HepG2 (cell line): ENCODE data around the gene SKIC2. TPM values are rescaled to one million over a fixed set of nuclear protein-coding genes. Genes with fewer than 3 reads are reported as not detected.

Experiments
- CCDC6 ChIP-seq: sonication (generic); formaldehyde crosslinking; IDR thresholded peaks from 2 replicates; pipeline ENCODE4 v1.8.1; 2022; ENCODE audit warnings: mild to moderate bottlenecking, missing genetic modification reagents, moderate library complexity
- CENPX ChIP-seq: sonication (generic); formaldehyde crosslinking; IDR thresholded peaks from 2 replicates; pipeline ENCODE4 v1.9.0; 2021; ENCODE audit warnings: mild to moderate bottlenecking, missing genetic modification reagents, moderate library complexity
- GATAD2A ChIP-seq: IDR thresholded peaks from 2 replicates; pipeline ENCODE4 v1.6.1; 2016
- GTF2F1 ChIP-seq: fragments of 150-350 bp; IDR thresholded peaks from 2 replicates; pipeline ENCODE4 v1.6.1; 2014; ENCODE audit warnings: low read length
- HNRNPL ChIP-seq: fragments of 200-400 bp; formaldehyde crosslinking; IDR thresholded peaks from 2 replicates; pipeline ENCODE4 v1.6.1; 2017; ENCODE audit warnings: mild to moderate bottlenecking, low read depth, low read length
- HNRNPUL1 ChIP-seq: fragments of 200-400 bp; formaldehyde crosslinking; IDR thresholded peaks from 2 replicates; pipeline ENCODE4 v1.6.1; 2017; ENCODE audit warnings: low read depth, mild to moderate bottlenecking, low read length, moderate library complexity
- RELA ChIP-seq: sonication (generic); formaldehyde crosslinking; IDR thresholded peaks from 2 replicates; pipeline ENCODE4 v1.4.0; 2020; ENCODE audit warnings: missing genetic modification reagents
- SETDB1 ChIP-seq: sonication (generic); formaldehyde crosslinking; IDR thresholded peaks from 2 replicates; pipeline ENCODE4 v1.5.1; 2020; ENCODE audit warnings: missing genetic modification reagents, mild to moderate bottlenecking, borderline replicate concordance
- SP5 ChIP-seq: IDR thresholded peaks from 2 replicates; pipeline ENCODE4 v1.6.1; 2016; ENCODE audit warnings: low read depth, borderline replicate concordance
- XRCC5 ChIP-seq: fragments of 200-400 bp; formaldehyde crosslinking; optimal IDR thresholded peaks from 2 replicates; pipeline ENCODE3; 2017; ENCODE audit warnings: mild to moderate bottlenecking, low read length
- ZNF160 ChIP-seq: sonication (generic); formaldehyde crosslinking; IDR thresholded peaks from 2 replicates; pipeline ENCODE4 v1.8.0; 2022; ENCODE audit warnings: mild to moderate bottlenecking, inconsistent platforms, missing genetic modification reagents
- ZNF253 ChIP-seq: sonication (generic); formaldehyde crosslinking; IDR thresholded peaks from 2 replicates; pipeline ENCODE4 v1.8.0; 2022; ENCODE audit warnings: mild to moderate bottlenecking, missing genetic modification reagents, borderline replicate concordance
- ZNF3 ChIP-seq: IDR thresholded peaks from 2 replicates; pipeline ENCODE4 v1.7.0; 2017; ENCODE audit warnings: inconsistent platforms
- ZNF335 ChIP-seq: sonication (generic); formaldehyde crosslinking; IDR thresholded peaks from 2 replicates; pipeline ENCODE4 v1.4.0; 2020; ENCODE audit warnings: missing genetic modification reagents
- ZNF510 ChIP-seq: sonication (generic); formaldehyde crosslinking; IDR thresholded peaks from 2 replicates; pipeline ENCODE4 v1.4.0; 2020; ENCODE audit warnings: low read depth, mild to moderate bottlenecking, missing genetic modification reagents
- ZNF614 ChIP-seq: IDR thresholded peaks from 2 replicates; pipeline ENCODE4 v1.6.1; 2018; ENCODE audit warnings: missing biosample characterization, missing genetic modification reagents, inconsistent platforms, borderline replicate concordance
- ZSCAN20 ChIP-seq: sonication (generic); formaldehyde crosslinking; IDR thresholded peaks from 2 replicates; pipeline ENCODE4 v1.4.0; 2020; ENCODE audit warnings: missing genetic modification reagents, mild to moderate bottlenecking, borderline replicate concordance
- polyA plus RNA-seq, 8 experiments: library from polyadenylated mRNA; depleted of rRNA in 3 of 8; stranded (reverse) in 7 of 8; unstranded in 1 of 8; fragments of >200 nt; fragmentation: Illumina TruSeq in 4 of 8; extraction: Trizol in 4 of 8; gene quantifications; 2 replicates each; pipeline versions ENCODE4 v1.2.1 to v1.2.3, GENCODE V29; 2011 to 2016; ENCODE audit warnings: low read depth in 4 of 8, missing spikeins in 1 of 8, mixed read lengths in 1 of 8; ENCODE audit not compliant: insufficient read depth in 1 of 8
- total RNA-seq, 5 experiments: library from RNA; depleted of rRNA; stranded (reverse); fragments of >200 nt; fragmentation: Illumina TruSeq; extraction: Trizol; gene quantifications; 2 replicates each; pipeline ENCODE4 v1.2.3, GENCODE V29; 2016; ENCODE audit warnings: low read depth in 1 of 5
- TF ChIP-seq, protein P1 (sequence below): sonication (generic); formaldehyde crosslinking; IDR thresholded peaks from one replicate; pipeline ENCODE4 v1.5.1; 2020; ENCODE audit warnings: mild to moderate bottlenecking, missing genetic modification reagents; ENCODE audit errors: not compliant biosample characterization
- TF ChIP-seq, protein P2 (sequence below): sonication (generic); formaldehyde crosslinking; IDR thresholded peaks from 2 replicates; pipeline ENCODE4 v1.4.0; 2020; ENCODE audit warnings: missing genetic modification reagents
- TF ChIP-seq, protein P3 (sequence below): sonication (generic); formaldehyde crosslinking; IDR thresholded peaks from 2 replicates; pipeline ENCODE4 v1.8.0; 2023; ENCODE audit warnings: mild to moderate bottlenecking, missing genetic modification reagents

Gene SKIC2
- total and polyA plus RNA-seq, 2 of the 13 experiments (the other 11 are each of a cell fraction or from before 2014, with no cell fraction given) = 67.1 to 68.4 TPM

DNA sequence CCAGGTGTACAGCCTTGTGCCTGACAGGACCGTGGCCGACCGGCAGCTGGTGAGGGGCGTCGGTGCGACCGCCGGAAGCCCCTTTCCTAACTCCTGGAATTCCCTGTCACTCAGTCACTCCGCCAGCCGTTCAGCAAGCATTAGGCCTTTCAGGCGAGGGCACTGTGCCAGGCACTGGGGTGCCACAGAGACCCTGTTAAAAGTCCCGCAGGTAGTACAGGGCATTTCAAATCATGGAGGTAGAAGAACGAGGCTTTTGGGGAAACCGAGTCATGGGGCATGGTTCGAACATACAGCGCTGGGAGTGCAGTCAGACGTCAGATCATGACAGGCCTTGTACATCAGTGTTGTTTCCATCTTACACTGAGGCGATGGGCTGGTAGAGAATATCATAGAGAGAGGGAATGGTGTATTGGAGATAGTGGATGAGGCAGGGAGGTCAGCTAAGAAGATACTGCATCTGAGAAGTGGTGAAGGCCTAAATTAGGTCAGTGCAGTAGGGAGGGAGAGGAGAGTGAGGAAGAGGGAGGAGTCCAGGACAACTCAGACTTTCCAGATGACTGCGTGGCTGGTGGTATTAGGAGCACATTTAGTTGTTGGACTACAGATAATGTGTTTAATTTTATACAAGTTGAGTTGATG lies 13.9 kb downstream of the SKIC2 start (continued):
- TF ChIP-seq ZNF510 (CRISPR knock-in tag) = no peak
- TF ChIP-seq, protein P1, sequence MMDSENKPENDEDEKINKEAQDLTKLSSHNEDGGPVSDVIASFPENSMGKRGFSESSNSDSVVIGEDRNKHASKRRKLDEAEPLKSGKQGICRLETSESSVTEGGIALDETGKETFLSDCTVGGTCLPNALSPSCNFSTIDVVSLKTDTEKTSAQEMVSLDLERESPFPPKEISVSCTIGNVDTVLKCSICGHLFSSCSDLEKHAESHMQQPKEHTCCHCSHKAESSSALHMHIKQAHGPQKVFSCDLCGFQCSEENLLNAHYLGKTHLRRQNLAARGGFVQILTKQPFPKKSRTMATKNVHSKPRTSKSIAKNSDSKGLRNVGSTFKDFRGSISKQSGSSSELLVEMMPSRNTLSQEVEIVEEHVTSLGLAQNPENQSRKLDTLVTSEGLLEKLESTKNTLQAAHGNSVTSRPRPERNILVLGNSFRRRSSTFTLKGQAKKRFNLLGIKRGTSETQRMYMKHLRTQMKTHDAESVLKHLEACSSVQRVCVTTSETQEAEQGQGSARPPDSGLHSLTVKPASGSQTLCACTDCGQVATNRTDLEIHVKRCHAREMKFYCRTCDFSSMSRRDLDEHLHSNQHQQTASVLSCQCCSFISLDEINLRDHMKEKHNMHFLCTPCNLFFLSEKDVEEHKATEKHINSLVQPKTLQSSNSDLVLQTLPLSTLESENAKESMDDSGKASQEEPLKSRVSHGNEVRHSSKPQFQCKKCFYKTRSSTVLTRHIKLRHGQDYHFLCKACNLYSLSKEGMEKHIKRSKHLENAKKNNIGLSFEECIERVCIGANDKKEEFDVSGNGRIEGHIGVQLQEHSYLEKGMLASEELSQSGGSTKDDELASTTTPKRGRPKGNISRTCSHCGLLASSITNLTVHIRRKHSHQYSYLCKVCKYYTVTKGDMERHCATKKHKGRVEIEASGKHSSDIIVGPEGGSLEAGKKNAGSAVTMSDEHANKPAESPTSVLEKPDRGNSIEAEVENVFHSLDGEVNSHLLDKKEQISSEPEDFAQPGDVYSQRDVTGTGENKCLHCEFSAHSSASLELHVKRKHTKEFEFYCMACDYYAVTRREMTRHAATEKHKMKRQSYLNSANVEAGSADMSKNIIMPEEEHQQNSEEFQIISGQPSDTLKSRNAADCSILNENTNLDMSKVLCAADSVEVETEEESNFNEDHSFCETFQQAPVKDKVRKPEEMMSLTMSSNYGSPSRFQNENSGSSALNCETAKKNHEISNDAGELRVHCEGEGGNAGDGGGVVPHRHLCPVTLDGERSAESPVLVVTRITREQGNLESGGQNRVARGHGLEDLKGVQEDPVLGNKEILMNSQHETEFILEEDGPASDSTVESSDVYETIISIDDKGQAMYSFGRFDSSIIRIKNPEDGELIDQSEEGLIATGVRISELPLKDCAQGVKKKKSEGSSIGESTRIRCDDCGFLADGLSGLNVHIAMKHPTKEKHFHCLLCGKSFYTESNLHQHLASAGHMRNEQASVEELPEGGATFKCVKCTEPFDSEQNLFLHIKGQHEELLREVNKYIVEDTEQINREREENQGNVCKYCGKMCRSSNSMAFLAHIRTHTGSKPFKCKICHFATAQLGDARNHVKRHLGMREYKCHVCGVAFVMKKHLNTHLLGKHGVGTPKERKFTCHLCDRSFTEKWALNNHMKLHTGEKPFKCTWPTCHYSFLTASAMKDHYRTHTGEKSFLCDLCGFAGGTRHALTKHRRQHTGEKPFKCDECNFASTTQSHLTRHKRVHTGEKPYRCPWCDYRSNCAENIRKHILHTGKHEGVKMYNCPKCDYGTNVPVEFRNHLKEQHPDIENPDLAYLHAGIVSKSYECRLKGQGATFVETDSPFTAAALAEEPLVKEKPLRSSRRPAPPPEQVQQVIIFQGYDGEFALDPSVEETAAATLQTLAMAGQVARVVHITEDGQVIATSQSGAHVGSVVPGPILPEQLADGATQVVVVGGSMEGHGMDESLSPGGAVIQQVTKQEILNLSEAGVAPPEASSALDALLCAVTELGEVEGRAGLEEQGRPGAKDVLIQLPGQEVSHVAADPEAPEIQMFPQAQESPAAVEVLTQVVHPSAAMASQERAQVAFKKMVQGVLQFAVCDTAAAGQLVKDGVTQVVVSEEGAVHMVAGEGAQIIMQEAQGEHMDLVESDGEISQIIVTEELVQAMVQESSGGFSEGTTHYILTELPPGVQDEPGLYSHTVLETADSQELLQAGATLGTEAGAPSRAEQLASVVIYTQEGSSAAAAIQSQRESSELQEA (CRISPR knock-in tag) = peak; percentile 13
- TF ChIP-seq, protein P2, sequence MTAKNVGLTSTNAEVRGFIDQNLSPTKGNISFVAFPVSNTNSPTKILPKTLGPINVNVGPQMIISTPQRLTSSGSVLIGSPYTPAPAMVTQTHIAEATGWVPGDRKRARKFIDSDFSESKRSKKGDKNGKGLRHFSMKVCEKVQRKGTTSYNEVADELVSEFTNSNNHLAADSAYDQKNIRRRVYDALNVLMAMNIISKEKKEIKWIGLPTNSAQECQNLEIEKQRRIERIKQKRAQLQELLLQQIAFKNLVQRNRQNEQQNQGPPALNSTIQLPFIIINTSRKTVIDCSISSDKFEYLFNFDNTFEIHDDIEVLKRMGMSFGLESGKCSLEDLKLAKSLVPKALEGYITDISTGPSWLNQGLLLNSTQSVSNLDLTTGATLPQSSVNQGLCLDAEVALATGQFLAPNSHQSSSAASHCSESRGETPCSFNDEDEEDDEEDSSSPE = no peak
- no peak for TF ChIP-seq ZNF614 (CRISPR knock-in tag)
- no peak for TF ChIP-seq RELA (CRISPR knock-in tag)
- TF ChIP-seq XRCC5 = peak; percentile 45
- TF ChIP-seq ZNF253 (CRISPR knock-in tag) = no peak
- TF ChIP-seq SP5 = no peak
- no peak for TF ChIP-seq ZNF335 (CRISPR knock-in tag)
- no peak; the same call in 1 of the 2 replicates for TF ChIP-seq HNRNPUL1
- no peak for TF ChIP-seq ZSCAN20 (CRISPR knock-in tag)
- TF ChIP-seq GTF2F1 = no peak
- no peak for TF ChIP-seq CENPX (CRISPR knock-in tag)
- TF ChIP-seq CCDC6 (CRISPR knock-in tag) = no peak
- no peak for TF ChIP-seq GATAD2A
- TF ChIP-seq ZNF3 = no peak
- TF ChIP-seq ZNF160 (CRISPR knock-in tag) = peak; percentile 86; the same call in 1 of the 2 replicates
- no peak for TF ChIP-seq HNRNPL
- TF ChIP-seq, protein P3, sequence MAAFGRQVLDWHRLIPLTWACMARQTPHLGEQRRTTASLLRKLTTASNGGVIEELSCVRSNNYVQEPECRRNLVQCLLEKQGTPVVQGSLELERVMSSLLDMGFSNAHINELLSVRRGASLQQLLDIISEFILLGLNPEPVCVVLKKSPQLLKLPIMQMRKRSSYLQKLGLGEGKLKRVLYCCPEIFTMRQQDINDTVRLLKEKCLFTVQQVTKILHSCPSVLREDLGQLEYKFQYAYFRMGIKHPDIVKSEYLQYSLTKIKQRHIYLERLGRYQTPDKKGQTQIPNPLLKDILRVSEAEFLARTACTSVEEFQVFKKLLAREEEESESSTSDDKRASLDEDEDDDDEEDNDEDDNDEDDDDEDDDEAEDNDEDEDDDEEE (CRISPR knock-in tag) = no peak
- TF ChIP-seq SETDB1 (CRISPR knock-in tag) = no peak
